G401.6 (cell line): ENCODE measurements around the gene CLDN6.

Experiments used
- FAIRE-seq: peaks from 2 replicates; lab custom pipeline; 2012; peaks lifted over from hg19 to GRCh38; lab: Jason Lieb, UNC

The CLDN6 gene

GRCh38 chr16:3027983-3028715 lies 10.2 kb upstream of the CLDN6 start:
- no peak for FAIRE-seq

- no peak for FAIRE-seq
Observed at GRCh38 chr16:3027489-3027795, 9.5 kb upstream of the CLDN6 start.

- no peak for FAIRE-seq
Observed at GRCh38 chr16:3026609-3027488, 8.9 kb upstream of the CLDN6 start.

GRCh38 chr16:3026003-3026378 lies 8.0 kb upstream of the CLDN6 start:
- no peak for FAIRE-seq

- no peak for FAIRE-seq
Observed at GRCh38 chr16:3025032-3026002, 7.3 kb upstream of the CLDN6 start.

- FAIRE-seq, result peak; percentile 95
Observed at GRCh38 chr16:3023669-3024478, 5.9 kb upstream of the CLDN6 start, which contains the start of the genes HCFC1R1 and THOC6. Gene HCFC1R1, minus strand, starts transcription at chr16:3023942. Its CDS starts 1 bp downstream, at chr16:3023941. Gene THOC6, plus strand, starts transcription at chr16:3024035. Its CDS starts 292 bp downstream, at chr16:3024327.

- FAIRE-seq, result no peak
Observed at GRCh38 chr16:3023415-3023668, 5.4 kb upstream of the CLDN6 start.

GRCh38 chr16:3022684-3023414 lies 4.9 kb upstream of the CLDN6 start:
- no peak for FAIRE-seq

- FAIRE-seq, result peak; percentile 96
Observed at GRCh38 chr16:3022208-3022683, 4.3 kb upstream of the CLDN6 start.

GRCh38 chr16:3021449-3022207 lies 3.6 kb upstream of the CLDN6 start:
- peak; percentile 94 for FAIRE-seq

- FAIRE-seq, result no peak
Observed at GRCh38 chr16:3020604-3021448, 2.8 kb upstream of the CLDN6 start.

GRCh38 chr16:3020247-3020603 lies 2.2 kb upstream of the CLDN6 start, which contains the start of gene TNFRSF12A:
Gene TNFRSF12A, plus strand, starts transcription at chr16:3020368. Its CDS starts 30 bp downstream, at chr16:3020398.
- FAIRE-seq, result no peak

GRCh38 chr16:3019594-3020246 lies 1.7 kb upstream of the CLDN6 start:
- no peak for FAIRE-seq

GRCh38 chr16:3017344-3017743 lies 639 bp downstream of the CLDN6 start:
- FAIRE-seq, result no peak

- no peak for FAIRE-seq
Observed at GRCh38 chr16:3015865-3016521, 2.0 kb downstream of the CLDN6 start.

- peak; percentile 77 for FAIRE-seq
Observed at GRCh38 chr16:3014971-3015370, 3.0 kb downstream of the CLDN6 start.

- no peak for FAIRE-seq
Observed at GRCh38 chr16:3013998-3014690, 3.8 kb downstream of the CLDN6 start.
